HS-5 (cell line): Measurements from ENCODE around the gene LGALS9.
"Not testable (repeated sequence)": the region's sequence is repeated elsewhere in the genome, so short reads cannot be mapped to it uniquely, and the experiment has no call there.

Source experiments
- DNase-seq: peaks from one replicate; pipeline ENCODE4 v3.0.0-alpha.2; 2012; ENCODE audit warnings: low read depth

LGALS9 gene

GRCh38 chr17:27654654-27655524 lies 23.9 kb downstream of the LGALS9 start:
- DNase-seq: peak; percentile 14

- not testable (repeated sequence) for DNase-seq
These were observed 24.6 kb downstream of the LGALS9 start for GRCh38 chr17:27655525-27656111.

- DNase-seq: not testable (repeated sequence)
These were observed 25.6 kb downstream of the LGALS9 start for GRCh38 chr17:27656620-27657019.

- DNase-seq: no peak
These were observed 26.6 kb downstream of the LGALS9 start for GRCh38 chr17:27657620-27658019.

- no peak for DNase-seq
These were observed 28.7 kb downstream of the LGALS9 start for GRCh38 chr17:27659683-27660082.

GRCh38 chr17:27660436-27660835 lies 29.4 kb downstream of the LGALS9 start:
- DNase-seq: no peak

- DNase-seq: no peak
These were observed 33.1 kb downstream of the LGALS9 start for GRCh38 chr17:27663936-27664605.

GRCh38 chr17:27664606-27664965 lies 33.6 kb downstream of the LGALS9 start:
- DNase-seq: no peak

- DNase-seq: no peak
These were observed 34.6 kb downstream of the LGALS9 start for GRCh38 chr17:27665549-27665948.

- DNase-seq: not testable (repeated sequence)
These were observed 35.3 kb downstream of the LGALS9 start for GRCh38 chr17:27666270-27666669.

- DNase-seq: no peak
These were observed 36.0 kb downstream of the LGALS9 start for GRCh38 chr17:27666831-27667560.

- no peak for DNase-seq
These were observed 36.9 kb downstream of the LGALS9 start for GRCh38 chr17:27667656-27668487.

GRCh38 chr17:27668488-27668823 lies 37.5 kb downstream of the LGALS9 start:
- no peak for DNase-seq

GRCh38 chr17:27669136-27669535 lies 38.1 kb downstream of the LGALS9 start:
- DNase-seq: no peak

GRCh38 chr17:27669850-27670249 lies 38.9 kb downstream of the LGALS9 start:
- DNase-seq: no peak

- no peak for DNase-seq
These were observed 40.0 kb downstream of the LGALS9 start for GRCh38 chr17:27670791-27671590.

- DNase-seq: no peak
These were observed 40.6 kb downstream of the LGALS9 start for GRCh38 chr17:27671591-27671910.

- DNase-seq: not testable (repeated sequence)
These were observed 41.0 kb downstream of the LGALS9 start for GRCh38 chr17:27671977-27672480.

GRCh38 chr17:27674335-27674734 lies 43.3 kb downstream of the LGALS9 start:
- no peak for DNase-seq

- no peak for DNase-seq
These were observed 46.2 kb downstream of the LGALS9 start for GRCh38 chr17:27677191-27677590.

GRCh38 chr17:27686322-27686721 lies 55.3 kb downstream of the LGALS9 start:
- not testable (repeated sequence) for DNase-seq
